IgD-negative memory B cell (primary cell): ENCODE data around the gene LRRN2. TPM values are rescaled to one million over a fixed set of nuclear protein-coding genes. Genes with fewer than 3 reads are reported as not detected.
A peak's percentile ranks its signal among the peaks of the same experiment; 100 is the strongest.

Source experiments
- H3K27ac Mint-ChIP-seq, 3 donors: one replicate each; pipeline ENCODE4 v1.8.0; 2020 to 2022; ENCODE audit warnings: mild to moderate bottlenecking in 3 of 3, mixed read lengths in 3 of 3, moderate library complexity in 1 of 3
- H3K27me3 Mint-ChIP-seq: one replicate; pipeline ENCODE4 v1.8.0; 2021; ENCODE audit warnings: mixed read lengths
- H3K36me3 Mint-ChIP-seq: one replicate; pipeline ENCODE4 v1.8.0; 2020; ENCODE audit warnings: mild to moderate bottlenecking, mixed read lengths
- H3K4me1 Mint-ChIP-seq, 3 donors: one replicate each; pipeline ENCODE4 v1.8.0; 2020 to 2022; ENCODE audit warnings: mixed read lengths in 3 of 3, mild to moderate bottlenecking in 1 of 3
- H3K4me3 Mint-ChIP-seq, 4 donors: one replicate each; pipeline ENCODE4 v1.8.0; 2020 to 2022; ENCODE audit warnings: mild to moderate bottlenecking in 4 of 4, mixed read lengths in 4 of 4, moderate library complexity in 3 of 4
- H3K9me3 Mint-ChIP-seq, 3 donors: one replicate each; pipeline ENCODE4 v1.8.0; 2020 to 2021; ENCODE audit warnings: mixed read lengths in 3 of 3, mild to moderate bottlenecking in 1 of 3
- polyA plus RNA-seq: library from polyadenylated mRNA; unstranded; fragments of 300-500 nt; fragmentation: Illumina TruSeq; gene quantifications from one replicate; pipeline ENCODE4 v1.2.3, GENCODE V29; 2021

The LRRN2 gene
- polyA plus RNA-seq, 1 donor from 2014 or later, result not detected

DNA sequence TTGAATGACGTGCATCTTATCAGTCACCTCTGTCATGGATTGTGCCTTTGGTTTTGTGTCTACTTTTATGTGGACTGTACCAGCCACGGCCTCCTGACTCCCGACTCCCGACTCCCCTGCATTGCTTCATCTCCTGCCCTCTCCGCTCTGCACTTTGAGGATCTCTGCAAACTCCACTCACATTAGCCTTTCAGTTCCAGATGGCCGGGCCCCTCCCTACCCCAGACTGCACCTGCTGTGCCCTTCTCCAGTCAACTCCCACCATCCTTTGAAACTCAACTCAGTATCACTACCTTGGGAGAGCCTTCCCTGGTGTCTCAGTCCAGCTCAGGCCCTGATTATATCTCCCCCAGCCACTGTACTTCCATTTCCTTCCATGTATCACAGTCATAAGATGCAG is 97.9 kb downstream of the LRRN2 start:
- Mint-ChIP-seq H3K9me3 (no peaks in the 10 kb centered on the region), H3K4me1 (peaks cover 18 to 22% (median 21%) of the 10 kb centered on the region in 3 donors), H3K36me3 (peaks cover 3% of the 10 kb centered on the region), H3K27ac (no peak overlapping the region), H3K27me3 (no peaks in the 10 kb centered on the region), H3K4me3 (no peak overlapping the region)

DNA sequence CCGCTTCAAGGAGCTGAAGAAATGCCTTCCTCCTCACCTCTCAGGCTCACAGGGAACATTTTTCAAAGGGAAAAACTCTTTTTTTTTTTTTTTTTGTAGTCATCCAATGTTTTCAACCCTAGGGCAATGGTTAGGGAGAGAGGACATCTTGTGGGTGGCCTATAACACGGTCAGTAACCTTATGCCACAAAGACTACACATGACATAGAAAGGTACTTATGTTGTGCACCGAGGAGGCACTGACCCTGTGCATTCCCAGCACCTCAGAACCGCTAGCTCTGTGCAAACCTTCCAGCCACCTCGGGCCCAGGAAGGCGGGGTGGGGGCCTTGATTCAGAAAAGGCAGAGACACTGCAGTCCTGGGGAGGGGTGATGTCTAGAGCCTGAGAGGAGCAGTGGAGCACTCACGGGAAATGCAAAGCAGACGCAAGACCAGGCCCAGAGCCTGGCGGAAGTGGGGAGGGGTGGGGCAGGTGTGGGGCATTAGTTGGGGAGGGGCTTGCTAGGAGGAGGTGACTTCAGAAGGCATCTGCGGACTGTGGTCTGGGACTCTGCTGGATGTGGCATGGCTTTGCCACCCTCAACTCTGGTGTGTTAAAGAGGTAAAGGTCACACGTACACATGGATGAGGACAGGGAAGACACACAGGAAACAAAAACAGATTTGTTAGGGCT is 100.7 kb downstream of the LRRN2 start:
- H3K4me1 Mint-ChIP-seq, result peaks cover 31 to 35% (median 33%) of the 10 kb centered on the region in 3 donors
- H3K27me3 Mint-ChIP-seq, result no peaks in the 10 kb centered on the region
- peak overlapping the region in 2 of 4 donors; percentile 85 to 89 for H3K4me3 Mint-ChIP-seq
- peaks cover 4% of the 10 kb centered on the region for H3K36me3 Mint-ChIP-seq
- peak overlapping the region; percentile 1 to 89 (median 23) for H3K27ac Mint-ChIP-seq
- no peaks in the 10 kb centered on the region for H3K9me3 Mint-ChIP-seq

DNA sequence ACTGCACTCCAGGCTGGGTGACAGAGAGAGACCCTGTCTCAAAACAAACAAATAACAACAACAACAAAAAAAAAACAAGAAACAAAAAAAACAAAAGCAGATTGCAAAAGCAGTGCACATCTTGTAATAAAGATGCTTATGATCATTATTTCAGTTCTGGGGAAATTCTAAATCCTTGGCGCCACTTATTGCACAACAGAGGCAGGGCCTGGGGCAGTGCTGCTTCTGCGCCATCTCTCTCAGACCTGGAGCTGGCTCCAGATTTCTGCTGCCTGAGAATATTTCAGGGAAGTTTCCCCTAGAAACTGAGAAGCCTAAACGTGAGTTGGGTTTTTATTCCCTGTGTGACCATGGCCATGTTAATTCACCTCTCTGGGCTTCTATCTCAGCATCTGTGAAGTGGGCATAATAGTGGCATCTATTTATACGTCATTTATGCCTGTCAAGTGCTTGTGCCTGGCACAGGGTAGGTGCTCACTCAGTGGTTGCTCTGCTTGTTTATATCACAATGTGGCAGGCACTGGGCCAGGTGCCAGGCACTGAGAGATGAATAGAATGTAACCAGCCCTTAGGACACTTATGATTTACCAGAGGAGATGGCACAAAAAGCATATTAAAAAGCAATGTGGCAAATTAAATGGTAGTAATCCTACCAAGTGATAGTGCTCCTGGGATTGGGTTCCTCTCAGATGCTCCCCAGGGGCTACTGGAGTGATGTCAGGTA is 101.5 kb downstream of the LRRN2 start:
- Mint-ChIP-seq H3K4me1 (peaks cover 28 to 35% (median 34%) of the 10 kb centered on the region in 3 donors), H3K4me3 (peak overlapping the region in 2 of 4 donors; percentile 85 to 89)

DNA sequence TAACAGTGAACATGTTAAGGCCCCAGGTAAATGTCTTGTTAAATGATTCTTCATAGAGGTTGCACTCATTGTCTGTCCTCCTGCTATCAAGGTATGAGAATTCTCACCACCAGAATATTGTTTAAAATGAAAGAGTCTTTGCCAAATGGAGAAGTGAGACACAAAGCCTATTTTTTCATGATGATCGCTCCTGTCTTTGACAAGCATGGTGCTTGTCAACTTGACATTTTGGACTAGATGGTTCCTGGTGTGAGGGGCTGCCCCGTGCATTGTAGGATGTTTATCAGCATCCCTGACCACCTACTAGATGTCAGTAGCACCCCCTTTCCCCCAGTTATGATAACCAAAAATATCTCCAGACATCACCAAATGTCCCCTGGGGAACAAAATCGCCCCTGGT is 103.8 kb downstream of the LRRN2 start:
- H3K4me3 Mint-ChIP-seq, result peak overlapping the region in 1 of 4 donors; percentile 55
- H3K27ac Mint-ChIP-seq, result no peak overlapping the region
- H3K27me3 Mint-ChIP-seq, result no peaks in the 10 kb centered on the region
- no peaks in the 10 kb centered on the region for H3K9me3 Mint-ChIP-seq
- H3K36me3 Mint-ChIP-seq, result peaks cover 4% of the 10 kb centered on the region
- H3K4me1 Mint-ChIP-seq, result peaks cover 36 to 42% (median 41%) of the 10 kb centered on the region in 3 donors

More for the DNA sequence above, 101.5 kb downstream of the LRRN2 start:
- Mint-ChIP-seq H3K9me3 (no peaks in the 10 kb centered on the region), H3K27me3 (no peaks in the 10 kb centered on the region), H3K27ac (peak overlapping the region in 2 of 3 donors; percentile 1 to 89), H3K36me3 (peaks cover 4% of the 10 kb centered on the region)

DNA sequence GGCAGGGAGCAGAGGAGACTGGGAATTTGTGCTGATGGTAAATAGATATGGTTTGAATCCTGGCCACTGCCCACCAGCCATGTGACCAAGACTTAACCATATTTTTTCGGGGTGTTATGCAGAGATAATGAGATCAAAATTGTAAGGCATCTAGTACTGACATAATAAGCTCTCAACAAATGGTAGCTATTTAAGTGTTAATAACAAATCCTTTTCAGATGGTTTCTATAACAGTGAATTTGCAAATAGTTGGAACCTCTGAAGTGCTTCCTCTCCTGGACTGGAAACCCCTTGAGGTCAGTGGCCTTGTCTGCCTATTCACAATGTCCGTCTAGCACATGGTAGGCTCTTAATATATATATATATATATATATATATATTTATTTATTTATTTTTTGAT is 104.7 kb downstream of the LRRN2 start:
- no peaks in the 10 kb centered on the region for H3K27me3 Mint-ChIP-seq
- no peaks in the 10 kb centered on the region for H3K9me3 Mint-ChIP-seq
- peaks cover 37 to 45% (median 43%) of the 10 kb centered on the region in 3 donors for H3K4me1 Mint-ChIP-seq
- peak overlapping the region in 3 of 4 donors; percentile 39 to 82 (median 72) for H3K4me3 Mint-ChIP-seq
- H3K27ac Mint-ChIP-seq, result peak overlapping the region in 1 of 3 donors; percentile 54
- H3K36me3 Mint-ChIP-seq, result peaks cover 4% of the 10 kb centered on the region

DNA sequence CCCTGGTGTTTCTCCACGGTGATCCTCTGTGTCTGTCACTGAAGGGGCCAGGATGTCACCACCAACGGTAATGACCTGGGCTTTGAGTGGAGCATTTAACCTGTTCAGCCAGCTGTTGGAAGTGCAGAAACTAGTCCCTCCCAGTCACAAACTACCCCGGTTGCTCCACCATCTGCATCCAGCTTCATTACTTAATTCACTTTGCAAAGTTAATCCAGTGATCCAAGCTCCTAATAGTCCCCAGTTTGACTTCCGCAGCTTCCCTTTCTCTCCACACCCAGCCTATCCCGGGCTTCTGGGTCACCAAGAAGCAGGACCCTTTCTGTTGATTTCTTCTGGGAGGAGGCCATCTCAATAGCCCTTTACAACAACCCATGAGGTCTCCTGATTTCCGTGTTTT is 105.9 kb downstream of the LRRN2 start:
- peak overlapping the region; percentile 72 to 94 (median 90) for H3K4me3 Mint-ChIP-seq
- H3K36me3 Mint-ChIP-seq, result peaks cover 4% of the 10 kb centered on the region
- H3K9me3 Mint-ChIP-seq, result no peaks in the 10 kb centered on the region
- peak overlapping the region; percentile 54 to 98 (median 94) for H3K27ac Mint-ChIP-seq
- no peaks in the 10 kb centered on the region for H3K27me3 Mint-ChIP-seq
- peaks cover 36 to 38% (median 37%) of the 10 kb centered on the region in 3 donors for H3K4me1 Mint-ChIP-seq

DNA sequence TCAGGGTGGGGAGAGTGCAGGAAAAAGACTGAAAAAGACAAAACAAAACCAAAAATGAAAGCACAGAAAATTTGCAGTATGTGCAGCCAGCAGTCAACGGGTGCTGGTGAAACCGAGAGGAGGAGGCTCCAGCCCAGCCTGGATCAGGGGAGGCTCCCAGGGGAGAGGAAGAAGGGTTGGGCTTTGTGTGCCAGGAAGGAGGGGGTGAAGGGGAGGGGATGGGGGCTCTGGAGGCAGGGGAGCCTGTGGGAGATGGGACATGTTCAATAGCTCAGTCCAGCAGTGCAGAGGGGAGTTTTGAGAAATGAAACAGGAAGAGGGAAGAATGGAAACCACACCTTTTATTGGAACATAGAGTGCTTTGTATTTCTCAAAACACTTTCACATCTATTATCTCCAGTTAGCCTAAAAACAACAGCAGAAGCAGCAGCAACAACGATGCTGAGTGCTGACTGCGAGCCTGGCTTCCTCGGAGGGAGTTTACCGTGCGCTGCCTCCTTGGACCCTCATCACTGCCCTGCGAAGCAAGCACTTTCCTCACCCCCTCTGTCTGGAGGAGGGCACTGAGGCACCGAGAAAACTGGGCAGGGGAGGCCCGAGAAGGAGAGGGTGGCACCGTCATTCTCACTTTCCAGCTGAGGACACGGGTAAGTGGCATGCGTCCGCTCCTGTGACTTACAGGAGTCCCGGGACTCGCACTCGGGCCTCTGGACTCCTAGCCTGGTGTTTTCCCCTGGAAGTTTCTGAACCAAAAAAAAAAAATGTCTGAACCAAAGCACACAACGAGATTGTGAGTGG is 106.5 kb downstream of the LRRN2 start:
- Mint-ChIP-seq H3K9me3 (no peaks in the 10 kb centered on the region), H3K36me3 (peaks cover 4% of the 10 kb centered on the region), H3K27ac (peak overlapping the region; percentile 54 to 98 (median 94)), H3K4me3 (peak overlapping the region; percentile 72 to 94 (median 90)), H3K4me1 (peaks cover 31 to 37% (median 34%) of the 10 kb centered on the region in 3 donors), H3K27me3 (no peaks in the 10 kb centered on the region)

DNA sequence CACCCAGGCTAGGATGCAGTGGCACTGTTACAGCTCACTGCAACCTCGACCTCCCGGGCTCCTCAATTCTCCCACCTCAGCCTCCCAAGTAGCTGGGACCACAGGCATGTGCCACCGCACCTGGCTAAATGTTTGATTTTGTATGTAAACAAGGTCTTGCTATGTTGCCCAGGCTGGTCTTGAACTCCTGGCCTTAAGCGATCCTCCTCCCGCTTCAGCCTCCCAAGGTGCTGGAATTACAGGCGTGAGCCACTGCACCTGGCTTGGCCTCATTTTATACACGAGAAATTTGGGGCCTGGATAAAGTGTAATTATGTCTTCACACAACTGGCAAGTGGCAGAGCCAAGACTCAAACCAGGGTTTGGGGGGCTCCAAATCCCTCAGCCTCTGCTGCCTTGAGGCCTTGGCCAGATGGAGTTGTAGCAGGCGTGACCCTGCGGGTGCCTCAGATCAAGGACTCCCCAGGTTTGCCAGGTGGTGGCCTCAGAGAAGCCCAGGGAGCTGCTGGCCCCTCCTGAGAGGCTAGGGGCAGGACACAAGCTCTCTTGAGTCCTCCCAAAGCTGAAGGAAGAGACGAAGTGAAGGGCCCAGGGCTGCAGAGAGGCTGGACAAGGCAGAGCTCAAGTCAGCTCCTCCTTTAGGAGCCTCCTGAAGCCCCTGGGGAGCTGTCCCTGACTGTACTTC is 107.6 kb downstream of the LRRN2 start:
- H3K27ac Mint-ChIP-seq, result peak overlapping the region; percentile 54 to 98 (median 94)
- H3K27me3 Mint-ChIP-seq, result no peaks in the 10 kb centered on the region
- peaks cover 4% of the 10 kb centered on the region for H3K36me3 Mint-ChIP-seq
- H3K9me3 Mint-ChIP-seq, result no peaks in the 10 kb centered on the region
- peaks cover 30 to 41% (median 34%) of the 10 kb centered on the region in 3 donors for H3K4me1 Mint-ChIP-seq
- H3K4me3 Mint-ChIP-seq, result peak overlapping the region in 1 of 4 donors; percentile 72

DNA sequence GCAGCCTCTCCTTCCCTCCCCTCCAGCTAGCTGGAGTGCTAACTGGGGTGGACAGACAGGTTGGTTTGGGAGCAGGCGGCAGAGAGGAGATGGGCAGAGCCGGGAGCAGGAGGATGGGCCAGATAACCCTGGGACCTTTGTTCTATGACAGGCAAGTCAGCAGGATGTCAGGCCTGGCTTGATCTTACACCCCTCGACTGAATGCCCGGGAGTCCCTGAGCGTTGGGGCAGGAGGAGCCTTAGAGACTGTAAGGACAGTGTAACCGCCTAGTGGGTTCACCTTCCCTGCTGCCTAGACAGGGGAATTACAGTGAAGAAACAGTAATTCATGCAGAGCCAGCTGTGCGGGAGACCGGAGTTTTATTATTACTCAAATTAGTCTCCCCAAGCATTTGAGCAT is 109.1 kb downstream of the LRRN2 start:
- Mint-ChIP-seq H3K4me1 (peaks cover 26 to 33% (median 29%) of the 10 kb centered on the region in 3 donors), H3K27ac (peak overlapping the region; percentile 45 to 89 (median 61)), H3K27me3 (no peaks in the 10 kb centered on the region), H3K4me3 (peak overlapping the region in 2 of 4 donors; percentile 17 to 67), H3K9me3 (no peaks in the 10 kb centered on the region), H3K36me3 (peaks cover 3% of the 10 kb centered on the region)

DNA sequence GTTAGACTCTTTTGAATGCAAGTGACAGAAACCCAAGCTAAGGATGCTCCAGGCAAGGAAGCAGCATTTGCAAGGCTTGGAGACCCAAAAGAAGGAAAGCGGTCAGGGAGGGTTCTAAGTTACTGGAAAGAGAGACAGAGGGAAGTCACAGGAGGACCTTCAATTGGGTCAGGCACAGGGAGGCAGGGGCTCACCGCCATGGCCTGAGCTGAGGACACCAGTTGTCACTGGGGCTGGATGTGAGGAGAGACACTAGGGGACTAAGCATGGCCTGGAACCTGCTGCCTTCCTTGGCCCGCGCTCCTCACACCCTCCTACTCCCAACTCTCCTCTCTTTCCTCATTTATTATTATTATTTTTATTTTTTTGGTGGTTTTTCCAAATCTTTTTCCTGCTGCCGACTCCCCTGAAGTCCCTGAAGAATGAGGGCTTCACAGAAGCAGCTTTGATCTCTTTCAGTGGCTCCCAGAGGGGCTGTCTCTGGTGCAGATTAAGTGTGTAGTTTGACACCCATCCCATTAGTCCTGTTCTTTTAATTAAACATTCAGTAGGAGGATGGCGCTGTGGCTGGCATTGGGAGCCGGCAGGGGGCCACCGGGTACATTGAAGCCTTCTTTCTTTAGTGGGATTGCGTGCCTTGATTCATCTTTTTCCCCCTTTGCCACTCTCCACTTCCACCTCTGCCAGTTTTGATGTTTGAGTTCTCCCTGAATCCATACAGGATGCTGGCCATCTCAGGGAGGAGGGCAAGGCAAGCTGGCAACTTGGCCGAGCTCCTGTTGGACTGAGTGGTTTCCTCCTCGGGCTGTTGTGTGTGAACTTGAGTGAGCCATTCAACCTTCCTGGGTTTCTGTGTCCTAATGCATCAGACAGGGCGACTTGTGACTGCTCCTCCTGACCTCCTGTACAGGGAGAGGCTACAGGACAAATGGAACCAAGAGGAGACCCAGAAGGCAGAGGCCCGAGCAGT is 110.0 kb downstream of the LRRN2 start:
- Mint-ChIP-seq H3K36me3 (peaks cover 3% of the 10 kb centered on the region), H3K4me3 (peak overlapping the region in 1 of 4 donors; percentile 13), H3K9me3 (no peaks in the 10 kb centered on the region), H3K27me3 (no peaks in the 10 kb centered on the region), H3K4me1 (peaks cover 23 to 33% (median 27%) of the 10 kb centered on the region in 3 donors), H3K27ac (peak overlapping the region; percentile 16 to 89 (median 75))

DNA sequence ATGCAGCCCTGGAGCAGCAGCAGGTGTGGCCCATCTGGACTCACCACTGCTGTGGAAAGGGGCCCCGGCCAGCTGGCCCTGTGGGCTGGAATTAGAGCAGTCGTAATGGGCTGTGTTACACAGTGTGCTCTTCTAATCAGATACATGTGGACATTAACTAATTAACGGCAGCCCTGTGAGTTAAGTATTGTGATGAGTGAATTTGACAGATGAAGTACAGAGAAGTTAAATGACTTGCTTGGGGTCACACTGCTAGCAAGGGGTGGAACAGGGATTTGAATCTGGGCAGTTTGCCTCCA is 110.7 kb downstream of the LRRN2 start:
- H3K27me3 Mint-ChIP-seq, result no peaks in the 10 kb centered on the region

DNA sequence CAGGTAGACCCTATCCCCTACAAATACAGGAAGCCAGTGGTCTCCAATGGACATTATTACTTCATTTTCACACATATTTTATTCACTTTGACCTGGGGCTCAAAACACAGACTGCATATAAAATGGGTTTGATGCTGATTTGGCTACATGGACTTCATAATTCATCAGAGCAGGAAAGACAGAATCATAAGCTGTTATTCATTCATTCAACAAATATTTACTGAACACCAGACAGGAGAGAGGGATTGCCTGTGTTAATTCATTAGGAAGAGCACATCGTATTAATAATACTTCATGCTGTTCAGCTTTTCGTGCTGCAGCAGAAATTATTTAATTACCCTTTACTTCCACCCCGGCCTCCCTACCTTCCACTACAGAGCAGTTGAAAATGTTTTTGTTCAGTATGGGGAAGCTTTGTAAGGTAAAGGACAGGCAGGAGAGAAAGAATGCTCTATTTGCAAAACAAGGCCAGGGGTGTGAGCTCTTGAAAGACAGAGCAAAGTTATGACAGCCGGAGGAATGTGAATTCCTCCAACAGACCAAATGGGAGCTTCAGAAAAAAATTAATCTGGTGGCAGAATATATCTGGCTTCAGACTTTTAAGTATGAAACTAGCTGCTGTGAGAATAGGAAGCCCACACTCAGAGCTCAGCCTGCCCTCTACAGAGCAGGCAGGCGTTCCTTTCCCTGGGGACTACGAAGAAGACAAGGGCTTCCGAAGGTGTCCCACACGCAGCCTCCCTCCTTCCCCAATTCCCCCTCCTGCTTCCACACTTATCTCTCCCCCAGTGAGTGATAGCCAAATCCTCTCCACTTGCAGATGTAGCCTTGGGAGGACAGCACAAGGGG is 111.3 kb downstream of the LRRN2 start:
- peaks cover 4% of the 10 kb centered on the region for H3K36me3 Mint-ChIP-seq
- no peaks in the 10 kb centered on the region for H3K9me3 Mint-ChIP-seq
- peak overlapping the region in 1 of 4 donors; percentile 13 for H3K4me3 Mint-ChIP-seq
- H3K27ac Mint-ChIP-seq, result peak overlapping the region in 1 of 3 donors; percentile 75
- H3K27me3 Mint-ChIP-seq, result no peaks in the 10 kb centered on the region
- H3K4me1 Mint-ChIP-seq, result peaks cover 13 to 25% (median 17%) of the 10 kb centered on the region in 3 donors

More for the DNA sequence above, 110.7 kb downstream of the LRRN2 start:
- no peaks in the 10 kb centered on the region for H3K9me3 Mint-ChIP-seq
- peaks cover 17 to 28% (median 22%) of the 10 kb centered on the region in 3 donors for H3K4me1 Mint-ChIP-seq
- H3K27ac Mint-ChIP-seq, result peak overlapping the region in 2 of 3 donors; percentile 16 to 75
- peaks cover 3% of the 10 kb centered on the region for H3K36me3 Mint-ChIP-seq
- H3K4me3 Mint-ChIP-seq, result peak overlapping the region in 1 of 4 donors; percentile 13
